GM18519 (cell line): ENCODE results near the gene ZNF805.
"Not testable (repeated sequence)": the region's sequence is repeated elsewhere in the genome, so short reads cannot be mapped to it uniquely, and the experiment has no call there.

Experiments used
- ATAC-seq: cut with Tn5 transposase; IDR thresholded peaks from one replicate; pipeline ENCODE4 v1.9.1; 2021; ENCODE audit warnings: mild to moderate bottlenecking, moderate library complexity; ENCODE audit not compliant: unreplicated experiment, low FRiP score

ZNF805 gene

DNA sequence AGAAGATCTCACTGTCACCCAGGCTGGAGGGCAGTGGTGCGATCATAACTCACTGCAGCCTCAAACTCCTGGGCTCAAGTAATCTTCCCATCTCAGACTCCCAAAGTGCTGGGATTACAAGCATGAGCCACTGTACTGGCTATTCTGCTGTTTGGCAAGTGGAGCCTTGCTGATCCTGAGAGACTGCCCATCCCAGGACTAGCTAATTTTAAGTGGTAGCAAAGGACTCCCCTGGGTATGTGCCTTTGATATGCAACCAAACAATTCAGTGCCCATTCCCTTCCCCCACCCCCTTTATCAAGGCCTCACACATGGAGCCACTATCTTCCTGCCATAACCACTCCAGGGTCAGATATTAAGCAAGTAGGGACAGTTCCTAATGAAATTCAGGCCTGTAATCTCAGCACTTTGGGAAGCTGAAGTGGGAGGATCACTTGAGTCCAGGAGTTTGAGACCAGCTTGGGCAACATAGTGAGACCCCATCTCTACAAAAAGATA is 22.9 kb downstream of the ZNF805 start:
- no peak for ATAC-seq

DNA sequence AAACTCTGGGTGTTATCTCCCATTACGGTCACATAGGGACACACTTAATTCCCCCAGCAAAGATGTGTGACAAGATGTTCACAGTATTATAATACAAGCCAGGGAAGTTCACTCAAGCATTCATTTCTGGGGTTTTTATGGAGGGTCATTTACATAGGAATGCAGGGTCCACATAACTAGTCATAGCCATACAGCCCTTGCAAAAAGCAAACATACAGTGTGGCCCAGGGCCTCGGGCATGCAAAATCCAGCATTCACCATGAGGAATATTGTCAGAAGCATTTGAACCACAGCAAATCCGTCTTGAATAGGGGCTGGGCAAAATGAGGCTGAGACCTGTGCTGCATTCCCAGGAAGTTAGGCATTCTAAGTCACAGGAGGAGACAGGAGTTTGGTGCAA is 26.9 kb downstream of the ZNF805 start:
- no peak for ATAC-seq

DNA sequence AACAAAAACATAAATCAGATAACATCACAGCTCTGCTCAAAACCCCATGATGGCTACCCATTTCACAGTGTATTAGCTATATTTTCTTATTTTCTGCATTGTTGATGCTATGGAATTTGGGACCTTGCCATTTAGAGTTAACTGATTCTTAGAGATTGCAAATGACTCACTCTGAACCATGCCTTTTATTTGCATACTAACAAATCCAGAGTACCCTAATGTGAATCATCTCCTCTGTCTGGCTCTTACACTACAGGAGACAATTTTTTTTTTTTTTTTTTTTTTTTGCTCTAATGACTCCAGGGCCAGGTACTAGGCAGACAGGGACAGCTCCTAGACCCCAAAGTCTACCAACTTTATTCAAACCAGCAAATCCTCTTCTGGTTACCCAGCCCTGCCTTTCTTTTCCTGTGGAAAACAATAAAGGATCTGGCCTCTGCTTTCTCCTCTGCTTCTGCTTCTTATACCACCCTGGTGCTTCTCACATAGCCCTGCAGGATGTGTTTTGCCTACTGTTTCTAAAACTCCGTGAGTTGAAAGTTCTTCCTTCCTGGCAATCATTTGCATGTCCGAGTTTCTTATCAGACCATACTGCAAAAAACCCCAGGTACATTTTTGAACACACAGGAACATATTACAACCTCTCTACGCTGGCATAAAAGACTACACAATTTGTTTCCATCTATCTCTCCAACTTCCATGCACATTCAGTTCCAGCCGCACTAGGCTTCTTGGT is 29.3 kb downstream of the ZNF805 start:
- no peak for ATAC-seq

DNA sequence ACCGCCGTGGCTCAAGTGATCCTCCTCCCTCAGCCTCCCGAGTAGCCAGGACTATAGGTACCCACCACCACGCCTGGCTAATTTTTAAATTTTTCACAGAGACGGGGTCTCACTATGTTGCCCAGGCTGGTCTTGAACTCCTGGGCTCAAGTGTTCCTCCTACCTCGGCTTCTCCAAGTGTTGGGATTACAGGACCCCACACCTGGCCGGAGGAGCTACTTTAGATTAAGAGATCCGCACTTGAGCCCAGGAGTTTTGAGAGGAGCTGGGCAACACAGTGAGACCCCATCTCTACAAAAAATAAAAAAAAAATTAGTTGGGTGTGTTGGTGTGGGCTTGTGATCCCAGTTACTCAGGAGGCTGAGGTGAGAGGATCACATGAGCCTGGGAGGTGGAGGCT is 30.8 kb downstream of the ZNF805 start:
- no peak for ATAC-seq

DNA sequence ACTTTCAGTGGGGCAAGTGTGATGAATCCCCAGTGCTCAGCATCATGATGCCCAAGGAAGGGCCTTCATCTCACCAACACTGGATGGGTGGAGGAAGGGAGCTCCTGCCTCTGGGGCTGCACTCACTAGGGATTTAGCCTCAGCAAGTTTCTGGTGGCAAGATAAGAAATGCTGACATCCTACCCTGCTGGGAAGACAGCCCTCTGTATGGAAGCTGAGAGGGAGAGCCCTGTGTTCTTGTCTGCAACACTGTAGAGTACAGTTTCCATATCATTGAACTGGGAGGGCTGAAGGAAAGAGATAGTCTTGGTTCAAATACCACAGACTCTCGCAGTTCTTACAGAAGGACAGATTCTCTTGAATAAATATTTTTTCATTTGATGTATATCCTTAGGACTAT is 32.6 kb downstream of the ZNF805 start:
- no peak for ATAC-seq

DNA sequence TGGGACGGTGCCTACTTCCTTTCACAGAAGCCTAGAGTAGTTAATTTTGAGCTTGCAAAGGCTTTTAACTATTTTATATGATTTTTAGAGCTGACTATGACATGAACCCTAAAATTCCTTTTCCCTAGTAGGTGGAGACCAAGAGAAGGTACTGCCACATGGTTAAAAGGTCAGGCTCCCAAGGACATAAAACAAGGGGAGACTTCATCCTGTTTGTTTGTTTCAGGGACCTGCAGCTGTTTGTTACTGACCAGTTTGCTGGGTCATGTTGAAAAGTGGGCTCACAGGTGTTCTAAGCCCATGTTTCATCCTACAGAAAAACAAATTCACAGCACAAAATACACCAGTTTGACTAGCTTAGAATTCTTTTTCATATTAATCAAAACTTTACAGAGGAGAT is 36.0 kb downstream of the ZNF805 start:
- ATAC-seq, result no peak

DNA sequence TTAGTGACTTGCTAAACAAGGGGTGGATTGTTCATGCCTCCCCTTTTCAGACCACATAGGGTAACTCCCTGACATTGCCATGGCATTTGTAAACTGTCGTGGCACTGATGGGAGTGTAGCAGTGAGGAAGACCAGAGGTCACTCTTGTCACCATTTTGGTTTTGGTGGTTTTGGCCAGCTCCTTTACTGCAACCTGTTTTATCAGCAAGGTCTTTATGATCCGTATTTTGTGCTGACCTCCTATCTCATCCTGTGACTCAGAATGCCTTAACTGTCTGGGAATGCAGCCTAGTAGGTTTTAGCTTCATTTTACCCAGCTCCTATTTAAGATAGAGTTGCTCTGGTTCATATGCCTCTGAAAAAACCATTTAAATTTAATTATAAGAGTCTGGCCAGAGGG is 38.0 kb downstream of the ZNF805 start:
- not testable (repeated sequence) for ATAC-seq

DNA sequence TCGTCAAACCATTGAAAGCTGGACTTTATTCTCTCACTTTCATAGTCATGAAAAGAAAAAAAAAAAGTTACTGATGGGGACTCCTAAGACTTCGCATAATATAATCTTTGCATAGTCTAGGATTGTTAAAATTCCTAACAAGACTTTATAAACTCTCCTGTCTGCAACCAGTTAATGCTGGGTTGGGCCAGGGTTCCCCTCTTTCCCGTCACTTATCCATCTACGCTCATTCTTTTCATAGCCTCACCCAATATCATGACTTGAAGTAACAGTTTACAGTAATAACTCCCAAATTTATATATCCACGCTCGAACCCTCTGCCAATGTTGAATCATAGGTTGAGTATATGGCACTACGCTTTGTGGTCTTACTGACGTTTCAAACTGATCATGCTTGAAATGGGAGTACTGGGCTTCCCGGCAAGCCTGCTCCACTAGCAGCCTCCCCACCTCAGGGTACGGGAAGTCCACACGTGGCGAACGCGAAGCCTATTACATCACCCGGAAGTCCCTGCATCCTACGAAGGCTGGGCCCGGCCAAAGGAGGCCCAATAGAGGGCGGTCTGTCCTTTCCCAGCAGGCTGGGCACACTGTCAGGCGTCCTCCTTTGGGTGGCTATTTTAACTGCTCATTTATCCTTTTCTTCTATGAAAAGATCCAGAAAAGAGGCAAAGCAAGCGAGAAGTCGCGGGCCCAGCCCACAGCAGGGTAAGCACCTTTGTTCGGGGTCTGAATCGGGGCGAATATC is 39.2 kb downstream of the ZNF805 start:
- peak; percentile 56 for ATAC-seq

DNA sequence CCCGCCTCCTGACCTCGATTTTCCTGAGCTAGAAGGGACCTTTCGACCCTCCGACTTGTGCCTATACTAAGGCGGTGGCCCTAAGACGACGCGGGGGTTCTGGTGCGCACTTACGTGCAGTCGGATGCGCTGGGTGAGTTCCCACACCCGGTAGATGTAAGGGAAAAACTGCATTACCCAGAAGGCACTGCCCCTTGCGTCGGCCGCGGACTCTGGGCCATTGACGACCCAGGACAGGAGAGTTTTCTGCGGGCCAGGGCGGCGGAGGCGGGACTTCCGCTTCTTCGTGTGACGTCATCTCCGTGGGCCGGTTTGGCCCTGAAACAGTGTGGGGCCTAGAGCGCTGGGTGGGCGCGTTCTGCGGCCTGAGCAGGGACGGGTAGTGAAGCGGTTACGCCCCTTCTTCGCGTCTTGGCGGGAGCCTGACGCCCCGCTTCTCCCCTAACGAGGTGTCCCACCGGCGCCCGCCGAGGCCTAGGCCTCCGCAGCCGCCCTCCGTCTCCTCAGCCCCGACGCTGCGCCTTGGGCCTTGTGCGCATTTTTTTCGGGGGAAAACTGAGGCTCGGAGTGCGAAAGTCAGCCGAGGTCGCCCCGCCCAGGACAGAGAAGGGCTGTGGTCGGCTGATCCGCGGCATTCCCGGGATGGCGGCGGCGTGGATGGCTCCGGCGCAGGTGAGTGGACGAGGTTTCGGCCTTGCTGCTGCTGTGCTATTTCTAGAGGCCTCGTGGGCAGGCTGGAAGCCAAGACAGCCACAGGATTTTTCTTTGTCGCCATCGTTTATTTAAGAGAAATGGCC is 39.9 kb downstream of the ZNF805 start, which contains the start of gene ZNF460:
Gene ZNF460 (plus strand): TSS at position 321 of the 797 bp plus-strand sequence. CDS start 322 bp downstream, at position 643.
- ATAC-seq, result peak; percentile 53

DNA sequence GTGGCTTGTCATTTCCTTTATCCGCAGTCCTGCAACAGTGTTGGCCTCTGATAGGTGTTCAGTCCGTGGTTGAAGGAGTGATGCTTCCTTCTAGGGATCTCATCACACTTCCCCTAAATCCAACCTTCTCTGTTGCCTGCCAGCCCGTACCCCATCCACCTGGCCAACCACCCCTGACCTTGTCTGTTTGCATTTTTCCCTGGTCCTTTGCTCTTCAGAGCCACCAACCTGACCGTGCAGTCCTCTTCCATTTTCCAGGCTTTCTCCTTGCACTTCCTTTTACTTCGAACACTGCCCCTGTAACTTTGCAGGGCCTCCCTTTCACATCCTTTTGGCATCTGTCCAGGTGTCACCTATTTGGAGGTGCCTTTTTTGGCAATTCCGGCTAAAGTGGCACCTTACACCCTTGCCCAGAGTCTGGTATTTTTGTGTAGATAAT is 40.5 kb downstream of the ZNF805 start:
- no peak for ATAC-seq

DNA sequence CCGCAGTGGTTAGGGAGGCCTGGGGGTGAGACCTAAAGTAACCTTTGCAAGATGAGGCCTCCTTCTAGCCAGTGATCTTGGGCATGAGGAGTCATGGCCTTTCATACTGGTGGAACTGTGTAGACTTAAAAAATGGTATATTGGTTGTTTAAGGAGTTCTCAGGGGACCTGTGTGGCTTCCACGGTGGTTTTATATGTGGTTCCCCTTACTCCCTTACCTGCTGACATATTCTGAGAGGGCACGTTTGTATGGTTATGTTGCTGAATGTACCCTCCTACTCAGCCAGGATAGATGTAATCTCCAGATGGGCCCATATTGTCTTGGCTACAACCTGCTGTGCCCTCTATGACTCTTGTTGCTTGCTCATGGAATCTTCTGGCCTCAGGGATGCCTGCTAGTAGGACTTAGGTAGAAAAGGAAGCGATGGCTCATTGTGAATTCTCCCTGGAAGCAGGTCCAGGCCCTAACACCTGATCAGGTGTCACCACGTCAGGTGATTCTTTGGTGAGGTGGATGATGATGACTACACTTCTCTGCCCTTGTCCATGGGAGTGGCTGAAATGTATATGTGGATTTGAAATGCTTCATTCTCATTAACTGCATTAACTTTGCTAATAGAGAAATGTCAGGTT is 41.7 kb downstream of the ZNF805 start:
- no peak for ATAC-seq

DNA sequence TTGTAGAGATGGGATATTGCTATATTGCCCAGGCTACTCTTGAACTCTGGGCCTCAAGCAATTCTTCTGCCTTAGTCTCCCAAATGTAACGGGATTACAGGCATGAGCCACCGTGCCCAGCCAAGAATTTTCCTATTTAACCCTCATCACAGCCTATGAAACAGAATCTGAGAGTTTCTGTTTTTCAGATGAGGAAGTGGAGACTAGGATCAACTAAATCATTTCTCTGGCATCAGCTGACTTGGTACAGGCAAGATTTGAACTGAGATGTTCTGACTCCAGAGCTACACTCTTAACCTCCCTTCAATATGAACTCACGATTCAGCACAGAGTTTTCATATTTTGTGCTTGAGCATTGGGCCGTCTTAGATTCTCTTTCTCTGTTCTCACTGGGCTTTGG is 47.9 kb downstream of the ZNF805 start:
- no peak for ATAC-seq

DNA sequence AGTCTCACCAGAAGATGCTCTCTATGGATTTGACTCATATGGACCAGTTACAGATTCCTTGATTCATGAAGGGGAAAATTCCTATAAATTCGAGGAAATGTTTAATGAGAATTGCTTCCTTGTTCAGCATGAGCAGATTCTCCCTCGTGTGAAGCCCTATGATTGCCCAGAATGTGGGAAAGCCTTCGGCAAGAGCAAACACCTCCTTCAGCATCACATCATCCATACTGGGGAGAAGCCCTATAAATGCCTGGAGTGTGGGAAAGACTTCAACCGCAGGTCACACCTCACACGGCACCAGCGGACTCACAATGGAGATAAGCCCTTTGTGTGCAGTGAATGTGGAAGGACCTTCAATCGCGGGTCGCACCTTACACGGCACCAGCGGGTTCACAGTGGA is 50.5 kb downstream of the ZNF805 start:
- no peak for ATAC-seq

DNA sequence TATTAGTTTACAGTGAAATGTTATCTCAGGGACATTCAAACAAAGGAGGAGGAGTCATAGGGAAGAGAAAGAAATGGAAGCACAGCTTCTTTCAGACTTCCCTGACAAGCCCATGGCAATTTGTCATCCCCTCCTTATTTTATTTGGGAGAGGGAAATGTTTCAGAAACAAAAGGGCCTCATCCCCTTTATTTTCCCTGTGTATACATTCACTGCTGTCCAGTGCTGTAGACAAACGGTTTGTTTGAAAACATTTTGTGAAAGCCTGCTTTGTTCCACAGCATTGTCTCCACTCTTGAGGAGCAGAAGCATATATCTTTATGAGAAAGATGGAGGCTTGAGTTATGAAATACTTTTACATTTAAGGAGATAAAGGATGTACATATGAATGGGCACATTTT is 52.1 kb downstream of the ZNF805 start:
- no peak for ATAC-seq

DNA sequence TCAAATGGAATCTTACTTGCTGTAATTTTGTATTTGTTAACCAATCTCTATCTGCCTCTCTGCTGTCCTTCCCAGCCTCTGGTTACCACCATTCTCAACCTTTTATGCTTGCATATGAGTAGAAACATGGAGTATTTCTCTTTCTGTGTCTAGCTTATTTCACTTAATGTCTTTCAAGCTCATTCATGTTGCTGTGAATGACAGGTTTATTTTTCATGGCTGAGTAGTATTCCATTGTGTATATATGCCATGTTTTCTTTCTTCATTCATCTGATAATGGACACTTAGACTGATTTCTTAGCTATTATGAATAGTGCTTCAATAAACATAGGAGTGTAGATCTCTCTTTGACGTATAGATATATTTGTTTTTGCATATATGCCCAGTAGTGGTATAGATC is 53.3 kb downstream of the ZNF805 start:
- no peak for ATAC-seq

DNA sequence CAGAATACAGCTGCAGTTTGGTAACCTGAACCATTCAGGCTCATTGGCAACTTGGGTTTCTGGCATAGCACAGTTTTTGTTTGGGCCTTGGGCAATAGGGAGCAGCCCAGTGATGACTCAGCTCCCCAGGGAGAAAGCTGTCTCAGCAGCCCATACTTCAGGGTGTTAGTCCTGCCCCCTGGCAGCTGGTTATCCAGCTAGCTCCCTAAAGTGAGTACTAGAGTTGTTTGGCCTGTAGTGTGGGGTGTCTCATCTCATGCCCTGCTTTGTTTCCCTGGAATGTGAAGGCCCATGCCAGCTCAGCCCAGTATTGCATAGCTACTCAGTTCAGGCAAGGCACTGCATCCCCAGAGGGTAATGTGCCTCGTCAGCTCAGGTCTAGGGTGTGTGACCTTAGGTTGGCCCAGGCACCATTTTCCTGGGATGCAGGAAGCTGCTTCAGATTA is 61.6 kb downstream of the ZNF805 start:
- ATAC-seq, result no peak

DNA sequence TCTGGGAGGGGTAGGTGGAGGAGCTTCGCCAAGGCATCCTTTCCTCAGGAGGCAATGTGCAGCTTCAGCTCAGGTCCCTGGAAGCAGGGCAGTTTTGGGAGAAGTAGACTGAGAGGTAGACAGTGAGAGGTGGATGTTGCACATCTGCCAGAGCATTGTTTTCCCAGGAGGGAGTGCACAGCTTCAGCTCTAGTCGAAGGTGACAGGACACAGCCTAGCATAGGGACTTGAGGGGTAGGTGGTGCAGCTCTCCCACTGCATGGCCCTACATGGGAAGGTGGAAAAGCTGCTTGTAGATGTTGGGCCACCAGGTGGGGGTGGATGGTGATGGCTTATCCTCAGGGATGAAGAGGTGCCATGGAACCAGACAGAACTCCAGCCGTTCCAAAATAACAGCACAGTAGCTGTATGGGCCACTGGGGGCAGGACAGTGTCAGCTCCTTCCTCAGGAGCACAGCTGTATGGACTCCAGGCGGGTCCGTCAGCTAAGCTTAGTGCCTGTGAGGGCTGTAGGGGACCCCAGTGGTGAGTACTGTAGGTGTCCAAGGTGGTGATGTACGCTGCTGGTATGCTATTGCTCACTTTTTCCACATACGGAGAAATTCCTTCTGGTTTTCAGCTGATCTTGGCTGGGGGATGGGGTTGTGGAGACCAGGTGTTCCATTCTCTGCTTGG is 62.4 kb downstream of the ZNF805 start:
- ATAC-seq, result no peak
